Epithelial cell of esophagus (primary cell): ENCODE data around the gene RAPGEF5.
A peak's percentile ranks its signal among the peaks of the same experiment; 100 is the strongest.

Experiments used
- DNase-seq: peaks from one replicate; pipeline ENCODE4 v3.0.0; 2010; ENCODE audit warnings: low read depth
- H3K4me3 ChIP-seq: 2 replicates; pipeline ENCODE4 v1.5.1; 2011; ENCODE audit warnings: mild to moderate bottlenecking, low read length, control low read depth
- CTCF ChIP-seq: IDR thresholded peaks from 2 replicates; pipeline ENCODE4 v1.5.1; 2011; ENCODE audit warnings: low read depth, mild to moderate bottlenecking, low read length, control low read depth, inconsistent platforms; ENCODE audit not compliant: insufficient read depth; ENCODE audit errors: missing control alignments

The RAPGEF5 gene

GRCh38 chr7:22250390-22250789 lies 106.6 kb downstream of the RAPGEF5 start:
- H3K4me3 ChIP-seq: no peak overlapping the region
- DNase-seq: no peak
- TF ChIP-seq CTCF: no peak

GRCh38 chr7:22248111-22248809 lies 108.7 kb downstream of the RAPGEF5 start:
- no peak for TF ChIP-seq CTCF
- no peak overlapping the region for H3K4me3 ChIP-seq
- no peak for DNase-seq

GRCh38 chr7:22241805-22242390 lies 115.1 kb downstream of the RAPGEF5 start:
- DNase-seq: no peak
- TF ChIP-seq CTCF: no peak
- no peak overlapping the region for H3K4me3 ChIP-seq

- TF ChIP-seq CTCF: no peak
- no peak overlapping the region for H3K4me3 ChIP-seq
- no peak for DNase-seq
Observed at GRCh38 chr7:22240904-22241571, 115.9 kb downstream of the RAPGEF5 start.

- no peak for TF ChIP-seq CTCF
- H3K4me3 ChIP-seq: no peak overlapping the region
- peak; percentile 51 for DNase-seq
Observed at GRCh38 chr7:22238354-22239311, 118.3 kb downstream of the RAPGEF5 start.

- no peak for DNase-seq
- no peak overlapping the region for H3K4me3 ChIP-seq
- no peak for TF ChIP-seq CTCF
Observed at GRCh38 chr7:22235134-22235533, 121.8 kb downstream of the RAPGEF5 start.
